Measurements from ENCODE around the gene FBXL2.

DNA sequence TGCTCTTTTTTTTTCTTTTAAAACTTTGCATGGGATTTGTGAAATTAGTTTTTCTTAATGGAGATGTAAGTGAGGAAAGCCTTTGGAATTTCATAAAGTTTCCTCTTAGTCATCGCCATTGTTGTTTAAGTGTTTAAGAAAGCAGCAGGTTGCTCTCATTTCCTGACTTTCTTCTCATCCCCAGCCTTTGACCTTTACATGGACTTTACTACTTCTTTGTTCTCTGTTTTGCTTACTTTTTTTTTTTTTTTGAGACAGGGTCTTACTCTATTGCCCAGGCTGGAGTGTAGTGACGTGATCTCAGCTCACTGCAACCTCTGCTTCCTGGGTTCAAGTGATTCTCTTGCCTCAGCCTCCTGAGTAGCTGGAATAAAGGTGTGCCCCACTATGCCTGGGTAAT lies 38.6 kb downstream of the FBXL2 start:
- TF ChIP-seq, protein P1, sequence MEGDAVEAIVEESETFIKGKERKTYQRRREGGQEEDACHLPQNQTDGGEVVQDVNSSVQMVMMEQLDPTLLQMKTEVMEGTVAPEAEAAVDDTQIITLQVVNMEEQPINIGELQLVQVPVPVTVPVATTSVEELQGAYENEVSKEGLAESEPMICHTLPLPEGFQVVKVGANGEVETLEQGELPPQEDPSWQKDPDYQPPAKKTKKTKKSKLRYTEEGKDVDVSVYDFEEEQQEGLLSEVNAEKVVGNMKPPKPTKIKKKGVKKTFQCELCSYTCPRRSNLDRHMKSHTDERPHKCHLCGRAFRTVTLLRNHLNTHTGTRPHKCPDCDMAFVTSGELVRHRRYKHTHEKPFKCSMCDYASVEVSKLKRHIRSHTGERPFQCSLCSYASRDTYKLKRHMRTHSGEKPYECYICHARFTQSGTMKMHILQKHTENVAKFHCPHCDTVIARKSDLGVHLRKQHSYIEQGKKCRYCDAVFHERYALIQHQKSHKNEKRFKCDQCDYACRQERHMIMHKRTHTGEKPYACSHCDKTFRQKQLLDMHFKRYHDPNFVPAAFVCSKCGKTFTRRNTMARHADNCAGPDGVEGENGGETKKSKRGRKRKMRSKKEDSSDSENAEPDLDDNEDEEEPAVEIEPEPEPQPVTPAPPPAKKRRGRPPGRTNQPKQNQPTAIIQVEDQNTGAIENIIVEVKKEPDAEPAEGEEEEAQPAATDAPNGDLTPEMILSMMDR (IDR thresholded peaks at IDR 0.05) = no peak
- TF ChIP-seq POLR2A (IDR thresholded peaks at IDR 0.05) (no peak), EP300 (IDR thresholded peaks at IDR 0.05) (no peak)
